A204.1 (cell line): Measurements from ENCODE around the gene AMBRA1.

Source experiments
- FAIRE-seq: peaks from 2 replicates; lab custom pipeline; 2012; peaks lifted over from hg19 to GRCh38; lab: Jason Lieb, UNC

AMBRA1 gene

GRCh38 chr11:46436113-46436512, 157.7 kb downstream of the AMBRA1 start:
- FAIRE-seq: no peak

GRCh38 chr11:46435679-46436078, 158.1 kb downstream of the AMBRA1 start:
- no peak for FAIRE-seq

- no peak for FAIRE-seq
Observed at GRCh38 chr11:46431211-46431610, 162.6 kb downstream of the AMBRA1 start.

GRCh38 chr11:46429717-46430116, 164.1 kb downstream of the AMBRA1 start:
- no peak for FAIRE-seq

- no peak for FAIRE-seq
Observed at GRCh38 chr11:46427364-46427763, 166.5 kb downstream of the AMBRA1 start.

GRCh38 chr11:46426233-46426991, 167.4 kb downstream of the AMBRA1 start:
- FAIRE-seq: no peak

- FAIRE-seq: no peak
Observed at GRCh38 chr11:46422588-46422987, 171.2 kb downstream of the AMBRA1 start.

GRCh38 chr11:46421257-46421880, 172.5 kb downstream of the AMBRA1 start:
- no peak for FAIRE-seq

- no peak for FAIRE-seq
Observed at GRCh38 chr11:46420513-46420912, 173.3 kb downstream of the AMBRA1 start.

GRCh38 chr11:46418751-46419150, 175.1 kb downstream of the AMBRA1 start:
- no peak for FAIRE-seq

- FAIRE-seq: no peak
Observed at GRCh38 chr11:46417711-46418110, 176.1 kb downstream of the AMBRA1 start.

- FAIRE-seq: no peak
Observed at GRCh38 chr11:46414879-46415278, 178.9 kb downstream of the AMBRA1 start.

GRCh38 chr11:46414466-46414796, 179.4 kb downstream of the AMBRA1 start:
- FAIRE-seq: no peak

GRCh38 chr11:46413760-46414465, 179.9 kb downstream of the AMBRA1 start:
- no peak for FAIRE-seq

- FAIRE-seq: no peak
Observed at GRCh38 chr11:46410021-46410420, 183.8 kb downstream of the AMBRA1 start.

- FAIRE-seq: no peak
Observed at GRCh38 chr11:46408407-46408986, 185.3 kb downstream of the AMBRA1 start.

GRCh38 chr11:46407635-46408034, 186.2 kb downstream of the AMBRA1 start:
- FAIRE-seq: no peak

- no peak for FAIRE-seq
Observed at GRCh38 chr11:46404476-46405017, 189.3 kb downstream of the AMBRA1 start.

GRCh38 chr11:46402957-46403902, 190.6 kb downstream of the AMBRA1 start:
- no peak for FAIRE-seq

GRCh38 chr11:46397526-46397925, 196.3 kb downstream of the AMBRA1 start:
- no peak for FAIRE-seq

GRCh38 chr11:46393759-46394158, 200.1 kb downstream of the AMBRA1 start:
- FAIRE-seq: no peak

- no peak for FAIRE-seq
Observed at GRCh38 chr11:46393231-46393616, 200.6 kb downstream of the AMBRA1 start.
